ENCODE measurements around the gene KCNT2. TPM values are rescaled to one million over a fixed set of nuclear protein-coding genes. Genes with fewer than 3 reads are reported as not detected.

Gene KCNT2
- total RNA-seq, 1 experiment from 2014 or later = 0.41 TPM

GRCh38 chr1:196544617-196545016, 63.6 kb downstream of the KCNT2 start:
- TF ChIP-seq TCF7L2 (IDR thresholded peaks at IDR 0.05; ENCODE audit: low read depth, low read length) = no peak
- TF ChIP-seq, protein P1, sequence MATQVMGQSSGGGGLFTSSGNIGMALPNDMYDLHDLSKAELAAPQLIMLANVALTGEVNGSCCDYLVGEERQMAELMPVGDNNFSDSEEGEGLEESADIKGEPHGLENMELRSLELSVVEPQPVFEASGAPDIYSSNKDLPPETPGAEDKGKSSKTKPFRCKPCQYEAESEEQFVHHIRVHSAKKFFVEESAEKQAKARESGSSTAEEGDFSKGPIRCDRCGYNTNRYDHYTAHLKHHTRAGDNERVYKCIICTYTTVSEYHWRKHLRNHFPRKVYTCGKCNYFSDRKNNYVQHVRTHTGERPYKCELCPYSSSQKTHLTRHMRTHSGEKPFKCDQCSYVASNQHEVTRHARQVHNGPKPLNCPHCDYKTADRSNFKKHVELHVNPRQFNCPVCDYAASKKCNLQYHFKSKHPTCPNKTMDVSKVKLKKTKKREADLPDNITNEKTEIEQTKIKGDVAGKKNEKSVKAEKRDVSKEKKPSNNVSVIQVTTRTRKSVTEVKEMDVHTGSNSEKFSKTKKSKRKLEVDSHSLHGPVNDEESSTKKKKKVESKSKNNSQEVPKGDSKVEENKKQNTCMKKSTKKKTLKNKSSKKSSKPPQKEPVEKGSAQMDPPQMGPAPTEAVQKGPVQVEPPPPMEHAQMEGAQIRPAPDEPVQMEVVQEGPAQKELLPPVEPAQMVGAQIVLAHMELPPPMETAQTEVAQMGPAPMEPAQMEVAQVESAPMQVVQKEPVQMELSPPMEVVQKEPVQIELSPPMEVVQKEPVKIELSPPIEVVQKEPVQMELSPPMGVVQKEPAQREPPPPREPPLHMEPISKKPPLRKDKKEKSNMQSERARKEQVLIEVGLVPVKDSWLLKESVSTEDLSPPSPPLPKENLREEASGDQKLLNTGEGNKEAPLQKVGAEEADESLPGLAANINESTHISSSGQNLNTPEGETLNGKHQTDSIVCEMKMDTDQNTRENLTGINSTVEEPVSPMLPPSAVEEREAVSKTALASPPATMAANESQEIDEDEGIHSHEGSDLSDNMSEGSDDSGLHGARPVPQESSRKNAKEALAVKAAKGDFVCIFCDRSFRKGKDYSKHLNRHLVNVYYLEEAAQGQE (IDR thresholded peaks at IDR 0.05; ENCODE audit: insufficient read depth in 1 of 2, low read depth in 2 of 2, low read length in 1 of 2) = no peak
- TF ChIP-seq SIN3A (IDR thresholded peaks at IDR 0.05; ENCODE audit: borderline replicate concordance, insufficient read depth, low read depth, low read length) = no peak
- TF ChIP-seq POLR2AphosphoS5 (IDR thresholded peaks at IDR 0.05; ENCODE audit: low read depth, low read length) = no peak
- TF ChIP-seq CTCF (IDR thresholded peaks at IDR 0.05) = no peak
- in situ Hi-C loops (cut with HindIII; ENCODE audit: low pct_unique_long_range_greater_than_20kb, low sequenced_read_pairs) = no loop called here
- ChIA-PET CTCF (no interaction called here), POLR2A (no interaction called here)
- Histone ChIP-seq H3K36me3 (ENCODE audit: control insufficient read depth, insufficient read depth, low read length) (no peaks in the 10 kb centered on the region), H3K9me3 (ENCODE audit: control insufficient read depth, insufficient read depth, low read depth, low read length) (no peaks in the 10 kb centered on the region), H3K4me1 (ENCODE audit: control insufficient read depth, insufficient read depth, low read length) (no peaks in the 10 kb centered on the region), H3K27ac (ENCODE audit: low read length) (no peak overlapping the region), H3K27me3 (ENCODE audit: control insufficient read depth, insufficient read depth, low read length) (no peaks in the 10 kb centered on the region), H3K4me3 (ENCODE audit: low read depth in 2 of 2, low read length in 2 of 2) (no peak overlapping the region)
- ATAC-seq (no peak), DNase-seq (ENCODE audit: low read depth, low spot score) (no peak)
- intact Hi-C loops (cut with micrococcal nuclease; ENCODE audit: unreplicated experiment) = no loop called here
- BruUV-seq (replicated peaks) = no TSS peak

- Histone ChIP-seq H3K27ac (ENCODE audit: low read length) (no peak overlapping the region), H3K4me1 (ENCODE audit: control insufficient read depth, insufficient read depth, low read length) (no peaks in the 10 kb centered on the region), H3K36me3 (ENCODE audit: control insufficient read depth, insufficient read depth, low read length) (no peaks in the 10 kb centered on the region), H3K9me3 (ENCODE audit: control insufficient read depth, insufficient read depth, low read depth, low read length) (no peaks in the 10 kb centered on the region), H3K27me3 (ENCODE audit: control insufficient read depth, insufficient read depth, low read length) (no peaks in the 10 kb centered on the region), H3K4me3 (ENCODE audit: low read depth in 2 of 2, low read length in 2 of 2) (no peak overlapping the region)
- DNase-seq (ENCODE audit: low read depth, low spot score) (no peak), ATAC-seq (no peak)
- in situ Hi-C loops (cut with HindIII; ENCODE audit: low pct_unique_long_range_greater_than_20kb, low sequenced_read_pairs) = no loop called here
- BruUV-seq (replicated peaks) = no TSS peak
- intact Hi-C loops (cut with micrococcal nuclease; ENCODE audit: unreplicated experiment) = no loop called here
- ChIA-PET CTCF (no interaction called here), POLR2A (no interaction called here)
- TF ChIP-seq CTCF (IDR thresholded peaks at IDR 0.05) (no peak), SIN3A (IDR thresholded peaks at IDR 0.05; ENCODE audit: borderline replicate concordance, insufficient read depth, low read depth, low read length) (no peak), POLR2AphosphoS5 (IDR thresholded peaks at IDR 0.05; ENCODE audit: low read depth, low read length) (no peak), TCF7L2 (IDR thresholded peaks at IDR 0.05; ENCODE audit: low read depth, low read length) (no peak)
- TF ChIP-seq, protein P1 (IDR thresholded peaks at IDR 0.05; ENCODE audit: insufficient read depth in 1 of 2, low read depth in 2 of 2, low read length in 1 of 2) = no peak
Measured at GRCh38 chr1:196543833-196544232, 64.4 kb downstream of the KCNT2 start.
